ENCODE results near the gene PEX14.

PEX14 gene

GRCh38 chr1:10650556-10651388 is 176.0 kb downstream of the PEX14 start:
- DNase-seq (ENCODE audit: low read depth) = no peak

- no peak for DNase-seq (ENCODE audit: low read depth)
Measured at GRCh38 chr1:10651389-10651766, 176.6 kb downstream of the PEX14 start.

- DNase-seq (ENCODE audit: low read depth) = no peak
Measured at GRCh38 chr1:10651793-10652192, 177.0 kb downstream of the PEX14 start.

GRCh38 chr1:10652626-10653025 is 177.9 kb downstream of the PEX14 start:
- DNase-seq (ENCODE audit: low read depth) = no peak

DNA sequence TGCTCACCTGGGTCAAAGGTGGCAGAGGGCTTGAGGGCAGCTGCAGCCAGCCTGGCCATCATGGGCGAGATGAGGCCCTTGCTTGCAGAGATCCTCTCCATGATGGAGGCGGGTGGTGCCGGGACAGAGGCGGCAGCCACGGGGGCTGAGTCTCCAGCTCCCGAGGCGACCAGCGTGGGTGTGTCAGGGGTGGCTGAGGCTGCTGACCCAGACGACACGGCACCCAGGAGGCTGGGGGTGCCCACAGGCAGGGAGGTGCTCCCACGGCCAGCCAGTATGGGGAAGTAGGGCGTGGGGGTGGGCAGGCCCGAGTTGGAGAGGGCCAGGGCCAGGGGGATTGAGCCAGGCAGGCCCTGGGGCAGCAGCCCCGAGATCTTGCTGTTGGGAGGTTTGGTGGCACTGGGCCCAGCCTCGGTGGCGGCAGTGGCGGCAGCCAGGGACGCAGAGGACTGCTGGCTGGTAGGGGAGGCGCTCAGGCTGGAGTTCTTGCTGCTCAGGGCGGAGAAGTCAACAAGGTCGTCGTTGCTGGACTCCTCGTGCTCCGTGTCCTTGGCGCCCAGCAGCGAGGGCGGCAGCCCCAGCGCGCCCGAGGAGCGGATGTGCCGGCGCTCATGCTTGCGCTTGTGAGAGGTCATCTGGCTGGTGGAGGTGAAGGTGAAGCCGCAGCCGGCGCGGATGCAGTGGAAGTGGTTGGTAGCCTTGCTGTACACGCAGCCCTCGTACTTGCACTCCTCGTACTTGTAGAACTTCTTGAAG is 178.8 kb downstream of the PEX14 start:
- DNase-seq (ENCODE audit: low read depth) = no peak

DNA sequence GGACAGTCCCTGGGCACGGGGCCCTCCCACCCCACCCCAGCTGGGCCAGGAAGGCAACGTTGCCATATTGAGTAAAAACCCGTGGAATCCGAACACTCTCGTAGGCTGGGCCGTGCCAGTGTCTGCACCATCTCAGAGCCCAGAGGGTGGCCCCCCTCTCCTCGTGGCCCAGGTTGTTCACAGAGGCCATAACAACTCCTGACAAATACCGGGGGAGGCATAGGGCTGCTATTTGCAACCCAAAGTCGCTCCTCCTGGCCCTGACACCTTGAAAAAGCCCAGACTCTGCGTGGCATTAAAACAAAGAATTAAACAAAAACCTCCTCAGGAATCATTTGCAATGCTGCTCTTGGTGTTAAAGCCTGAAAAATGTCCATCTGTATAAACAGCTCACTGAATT is 180.3 kb downstream of the PEX14 start:
- no peak for DNase-seq (ENCODE audit: low read depth)

GRCh38 chr1:10656431-10656830 is 181.7 kb downstream of the PEX14 start:
- no peak for DNase-seq (ENCODE audit: low read depth)

- no peak for DNase-seq (ENCODE audit: low read depth)
Measured at GRCh38 chr1:10657088-10657847, 182.5 kb downstream of the PEX14 start.

DNA sequence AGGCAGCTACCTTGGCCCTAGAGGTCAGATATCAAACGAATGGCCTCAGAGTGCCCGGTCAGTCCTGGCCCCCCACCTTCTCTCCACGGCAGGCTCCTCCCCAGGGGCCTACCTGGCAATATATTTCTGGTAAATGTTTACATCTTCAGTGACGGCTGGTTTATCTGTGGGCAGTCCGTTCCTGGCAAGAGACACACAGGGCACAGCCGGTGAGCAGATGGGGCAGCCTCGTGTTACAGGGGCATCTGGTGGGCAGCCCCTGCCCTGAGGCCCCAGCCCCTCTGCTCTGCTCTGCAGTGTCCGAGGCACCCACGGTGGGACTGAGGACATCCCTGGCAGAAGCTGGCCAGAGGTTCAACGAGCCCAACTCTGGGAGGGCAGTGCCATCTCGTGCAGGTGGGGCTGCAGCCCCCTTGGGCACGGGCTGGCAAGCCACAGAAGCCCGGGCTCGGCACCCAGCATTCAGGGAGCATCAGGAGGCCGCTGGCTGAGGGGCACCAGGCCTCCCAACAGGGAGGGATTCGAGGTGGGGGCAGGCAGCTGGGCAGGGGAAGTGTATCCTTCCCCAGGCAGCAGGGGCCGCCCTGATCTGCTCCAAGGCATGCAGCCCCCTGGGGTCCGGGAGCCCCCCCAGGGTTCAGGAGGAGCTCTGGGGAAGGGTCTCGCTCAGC is 183.8 kb downstream of the PEX14 start:
- no peak for DNase-seq (ENCODE audit: low read depth)

DNA sequence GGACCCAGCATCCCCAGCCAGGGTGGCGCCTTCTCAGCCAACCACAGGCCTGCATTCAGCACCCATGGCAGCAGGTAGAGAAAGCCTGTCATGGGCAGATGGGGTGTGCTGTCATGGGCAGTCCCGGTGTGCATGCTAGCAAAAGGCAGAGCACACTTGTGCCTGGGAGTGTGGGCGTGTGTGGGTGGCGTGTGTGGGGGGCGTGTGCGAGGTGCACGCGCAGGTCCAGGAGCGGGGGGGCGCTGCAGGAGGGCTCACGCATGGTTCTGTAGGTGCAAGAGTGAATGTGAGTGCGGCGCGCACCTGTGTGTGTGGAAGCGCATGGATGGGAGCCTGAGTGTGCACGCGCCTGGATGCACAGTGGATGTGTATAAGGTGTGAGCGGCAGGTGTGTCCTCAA is 184.5 kb downstream of the PEX14 start:
- no peak for DNase-seq (ENCODE audit: low read depth)

DNA sequence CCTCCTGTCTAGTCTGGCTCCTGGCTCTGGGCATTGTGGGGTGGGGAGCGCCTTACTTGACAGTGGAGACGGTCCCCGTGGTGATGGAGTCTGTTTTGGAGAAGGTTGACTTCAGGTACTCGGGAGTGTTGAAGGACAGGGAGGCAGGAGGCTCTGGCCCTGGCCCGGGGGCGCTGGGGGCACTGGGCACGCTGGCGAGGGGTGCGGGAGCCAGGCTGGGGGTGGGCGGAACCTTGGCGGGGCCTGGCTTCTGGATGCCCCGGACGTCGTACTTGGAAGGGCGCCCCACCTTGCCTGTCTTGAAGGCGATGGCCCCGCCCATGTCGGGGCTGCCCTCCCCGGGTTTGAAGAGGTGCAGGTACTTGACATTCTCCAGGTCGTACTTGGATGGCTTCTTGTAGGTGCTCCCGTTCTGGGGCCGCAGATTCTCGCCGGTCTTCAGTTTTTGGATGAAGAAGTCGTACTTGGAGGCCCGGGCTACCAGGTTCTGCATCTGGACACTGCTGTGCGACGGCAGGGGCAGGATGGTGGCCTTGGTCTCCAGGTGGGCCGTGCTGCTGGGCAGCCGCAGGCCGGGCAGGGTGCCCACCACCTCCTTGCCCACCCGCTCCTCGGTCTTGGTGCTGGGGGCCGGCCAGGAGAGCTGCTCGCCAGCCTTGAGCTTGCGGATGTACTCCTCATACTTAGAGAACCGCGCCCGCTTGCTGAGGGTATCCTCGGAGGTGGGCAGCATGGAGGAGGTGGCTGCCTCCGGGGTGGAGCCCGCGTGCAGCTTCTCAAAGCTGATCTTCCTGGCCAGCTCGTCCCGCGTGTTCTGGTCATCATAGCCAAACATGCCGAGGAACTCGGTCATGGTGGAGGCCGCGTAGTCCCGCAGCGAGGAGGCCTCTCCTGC is 185.1 kb downstream of the PEX14 start:
- no peak for DNase-seq (ENCODE audit: low read depth)

GRCh38 chr1:10661453-10661852 is 186.7 kb downstream of the PEX14 start:
- no peak for DNase-seq (ENCODE audit: low read depth)

DNA sequence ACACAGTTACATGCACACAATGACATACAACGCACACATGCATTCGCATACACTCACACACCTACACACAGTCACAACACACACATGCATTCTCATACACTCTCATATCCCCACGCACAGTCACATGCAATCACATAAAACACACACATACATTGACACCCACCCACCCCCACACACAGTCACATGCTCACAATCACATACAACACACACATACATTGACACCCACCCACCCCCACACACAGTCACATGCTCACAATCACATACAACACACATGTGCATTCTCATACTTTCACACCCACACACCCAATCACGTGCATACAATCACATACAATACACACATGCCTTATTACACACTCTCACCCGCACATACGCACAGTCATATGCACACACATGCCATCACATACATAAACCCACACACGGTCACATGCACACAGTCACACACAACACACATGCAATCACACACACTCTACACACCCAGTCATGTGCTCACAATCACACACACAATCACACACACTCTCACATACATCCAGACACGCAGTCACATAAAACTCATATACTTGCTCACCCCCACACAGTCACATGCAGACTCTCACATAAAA is 187.4 kb downstream of the PEX14 start:
- no peak for DNase-seq (ENCODE audit: low read depth)

DNA sequence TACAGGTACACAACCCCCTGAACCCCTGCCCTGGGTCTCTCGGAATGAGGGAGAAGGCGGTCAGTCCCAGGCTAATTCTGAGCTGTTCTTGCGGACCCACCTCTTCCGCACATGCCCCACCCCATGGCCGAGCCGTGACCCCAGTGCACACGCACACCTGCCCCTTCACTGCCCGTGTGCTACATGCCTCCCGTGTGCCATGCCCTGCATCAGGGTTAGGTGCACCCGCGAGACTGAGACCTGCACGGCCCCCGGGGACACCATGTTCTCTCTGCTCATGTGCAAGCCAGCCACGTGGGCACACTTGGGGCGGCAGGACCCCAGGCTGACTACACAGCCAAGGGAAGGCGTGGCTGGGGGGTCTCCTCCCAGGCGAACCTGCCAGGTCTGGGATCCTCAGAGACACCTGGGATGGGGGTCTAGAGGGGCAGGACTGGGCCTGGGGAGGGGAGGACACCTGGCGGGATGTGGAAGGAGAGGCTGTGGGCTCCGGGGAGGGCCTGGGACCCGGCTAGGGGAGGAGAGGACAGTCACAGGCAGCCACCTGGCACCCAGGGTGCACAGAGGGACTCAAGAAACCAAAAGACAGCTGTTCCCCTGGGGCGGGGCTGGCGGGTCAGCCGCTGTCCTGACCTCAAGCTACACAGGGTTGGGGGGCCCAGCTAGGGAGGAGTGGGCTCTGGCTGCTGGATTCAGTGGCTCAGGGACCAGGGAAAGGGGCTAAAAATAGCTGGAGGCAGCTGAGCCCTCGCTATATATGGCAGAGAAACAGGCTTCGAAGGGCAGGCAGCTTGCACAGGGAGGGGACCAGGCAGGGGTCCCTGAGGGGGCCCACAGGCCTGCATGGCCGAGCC is 188.3 kb downstream of the PEX14 start:
- no peak for DNase-seq (ENCODE audit: low read depth)

DNA sequence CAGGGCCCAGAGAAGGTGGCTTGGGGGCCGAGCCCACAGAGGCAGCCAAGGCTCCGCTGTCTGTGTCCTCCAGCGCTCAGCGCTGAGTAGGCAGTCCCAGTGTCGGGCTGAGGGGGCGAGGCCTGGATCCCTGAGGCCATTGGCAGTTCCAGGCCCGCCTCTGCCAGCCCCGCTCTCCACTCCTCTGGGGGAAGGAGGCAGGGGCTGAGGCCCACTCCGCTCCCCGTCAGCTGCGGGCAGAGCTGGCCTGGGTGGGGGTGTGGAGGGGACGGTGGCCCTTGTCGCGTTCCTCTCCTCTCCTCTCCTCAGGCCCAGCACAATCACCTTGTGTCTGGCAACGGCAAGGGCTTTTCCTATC is 188.9 kb downstream of the PEX14 start:
- DNase-seq (ENCODE audit: low read depth) = no peak

- DNase-seq (ENCODE audit: low read depth) = no peak
Measured at GRCh38 chr1:10664251-10664650, 189.5 kb downstream of the PEX14 start.

DNA sequence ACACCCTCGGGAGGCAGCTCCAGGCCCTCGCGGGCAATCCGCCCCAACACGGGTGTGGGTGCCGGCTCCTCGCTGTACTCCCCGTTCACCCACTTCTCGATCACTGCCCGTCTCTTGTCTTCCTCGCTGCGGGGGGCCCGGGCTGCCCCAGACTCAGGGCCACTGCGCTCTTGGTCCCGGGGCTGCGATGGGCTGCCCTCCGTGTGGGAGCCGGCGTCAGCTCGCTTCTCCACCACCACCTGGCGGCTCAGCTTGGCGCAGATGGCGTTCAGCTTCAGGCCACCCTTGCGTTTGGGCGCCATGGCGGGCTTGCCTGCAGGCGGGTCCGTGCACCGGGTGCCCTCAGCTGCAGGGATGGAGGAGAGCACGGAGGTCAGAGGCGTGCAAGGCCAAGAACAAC is 190.5 kb downstream of the PEX14 start:
- no peak for DNase-seq (ENCODE audit: low read depth)

DNA sequence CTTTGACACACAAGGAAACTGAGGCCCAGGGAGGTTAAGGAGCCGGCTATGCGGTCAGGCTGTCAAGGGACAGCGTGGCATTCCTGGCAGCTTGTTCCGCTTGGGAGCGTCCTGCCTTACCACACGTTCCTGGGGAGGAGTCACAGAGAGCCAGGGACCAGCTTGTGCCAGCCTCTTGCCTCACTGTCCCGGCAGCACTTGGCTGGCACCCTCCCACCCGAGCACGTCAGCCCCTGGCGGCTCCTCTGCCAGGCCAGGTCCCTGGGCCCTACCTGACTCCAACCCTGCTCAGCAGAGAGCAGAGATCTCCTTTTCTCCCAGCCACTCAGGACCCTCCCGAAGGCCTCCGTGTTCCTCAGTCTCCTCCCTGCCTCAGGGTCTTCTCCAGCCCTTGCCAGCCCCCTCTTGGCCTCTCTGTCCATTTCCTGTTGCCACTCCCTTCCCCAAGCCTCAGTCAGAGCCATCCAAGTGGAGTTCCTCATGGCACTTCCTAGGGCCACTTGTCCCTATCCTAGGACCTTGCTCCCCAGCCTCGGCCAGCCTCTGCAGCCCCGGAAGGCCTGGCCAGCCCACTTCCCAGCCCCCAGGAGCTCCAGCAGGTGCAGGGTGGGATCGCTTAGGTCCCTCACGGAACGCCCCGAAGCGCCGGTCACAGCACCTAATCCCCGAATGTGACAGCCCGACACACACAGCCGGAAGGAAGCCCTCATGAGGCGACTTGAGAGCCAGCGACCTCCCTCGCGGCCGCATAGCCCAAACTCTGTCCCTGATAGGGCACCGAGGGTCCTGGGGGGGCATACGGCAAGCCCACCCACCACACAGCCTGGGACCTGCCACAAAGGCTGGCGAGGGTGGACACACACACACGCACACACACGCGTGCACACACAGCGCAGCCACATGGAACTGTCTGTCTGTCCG is 191.4 kb downstream of the PEX14 start:
- no peak for DNase-seq (ENCODE audit: low read depth)

Measured in activated T-cell treated with anti-CD3 and anti-CD28 coated beads for 24 hours (primary cell).